LNCaP clone FGC (cell line): ENCODE measurements around the gene ADD3.

Experiments
- DNase-seq: peaks from one replicate; pipeline ENCODE4 v3.0.0-alpha.2; 2011; ENCODE audit warnings: low read depth
- H3K4me3 ChIP-seq: 2 replicates; pipeline ENCODE4 v1.5.1; 2011; ENCODE audit warnings: mild to moderate bottlenecking, low read depth, low read length, control low read depth
- CTCF ChIP-seq: IDR thresholded peaks from 2 replicates; pipeline ENCODE4 v1.5.1; 2012; ENCODE audit warnings: mild to moderate bottlenecking; ENCODE audit not compliant: control insufficient read depth, insufficient read depth; ENCODE audit errors: extremely low read depth

The ADD3 gene

GRCh38 chr10:110158051-110159005 lies 150.5 kb downstream of the ADD3 start:
- TF ChIP-seq CTCF = no peak
- no peak for DNase-seq
- no peak overlapping the region for H3K4me3 ChIP-seq

- TF ChIP-seq CTCF = no peak
- DNase-seq = no peak
- H3K4me3 ChIP-seq = no peak overlapping the region
These were observed 152.3 kb downstream of the ADD3 start for GRCh38 chr10:110160081-110160480.

GRCh38 chr10:110160522-110160921 lies 152.7 kb downstream of the ADD3 start:
- DNase-seq = no peak
- TF ChIP-seq CTCF = no peak
- no peak overlapping the region for H3K4me3 ChIP-seq

- no peak overlapping the region for H3K4me3 ChIP-seq
- no peak for TF ChIP-seq CTCF
- no peak for DNase-seq
These were observed 155.0 kb downstream of the ADD3 start for GRCh38 chr10:110162741-110163145.

GRCh38 chr10:110163192-110163773 lies 155.5 kb downstream of the ADD3 start:
- TF ChIP-seq CTCF = no peak
- no peak for DNase-seq
- no peak overlapping the region for H3K4me3 ChIP-seq

GRCh38 chr10:110163841-110164240 lies 156.1 kb downstream of the ADD3 start:
- no peak overlapping the region for H3K4me3 ChIP-seq
- DNase-seq = no peak
- TF ChIP-seq CTCF = no peak
